Measurements from ENCODE around the gene WIPI1. TPM values are rescaled to one million over a fixed set of nuclear protein-coding genes. Genes with fewer than 3 reads are reported as not detected.

The WIPI1 gene
- total RNA-seq, 1 experiment from 2014 or later, result 35.3 TPM

DNA sequence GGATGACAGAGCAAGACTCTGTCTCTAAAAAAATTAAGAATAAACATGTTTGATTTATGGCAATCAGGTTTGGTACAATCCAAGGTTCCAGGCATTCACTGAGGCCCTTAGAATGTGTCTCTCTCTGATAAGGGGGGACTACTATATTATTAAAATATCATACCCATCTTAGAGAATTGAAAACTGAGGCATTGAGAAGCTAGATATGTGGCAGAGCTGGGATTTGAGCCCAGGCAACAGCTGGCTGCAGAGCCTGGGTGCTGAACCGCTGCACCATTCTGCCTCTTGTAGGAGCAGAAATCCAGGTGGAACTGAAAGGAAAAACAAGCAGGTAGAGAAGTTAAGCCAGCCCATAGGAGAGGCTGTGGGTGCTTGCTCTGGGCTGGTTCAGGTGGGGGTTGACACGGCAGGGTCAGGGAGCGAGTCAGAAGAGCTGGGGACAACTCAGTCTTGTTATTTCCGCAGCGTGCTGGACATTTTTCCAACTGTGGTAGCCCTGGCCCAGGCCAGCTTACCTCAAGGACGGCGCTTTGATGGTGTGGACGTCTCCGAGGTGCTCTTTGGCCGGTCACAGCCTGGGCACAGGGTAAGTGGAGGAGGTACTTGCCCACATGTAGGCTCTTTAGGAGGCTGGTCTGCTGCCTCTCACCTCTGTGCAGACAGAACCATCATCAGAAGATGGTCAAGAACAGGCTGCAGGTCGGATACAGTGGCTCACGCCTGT lies 62.5 kb downstream of the WIPI1 start:
- in situ Hi-C loops (cut with HindIII; ENCODE audit: low sequenced_read_pairs), result no loop called here
- no peak for DNase-seq (ENCODE audit: low spot score)

DNA sequence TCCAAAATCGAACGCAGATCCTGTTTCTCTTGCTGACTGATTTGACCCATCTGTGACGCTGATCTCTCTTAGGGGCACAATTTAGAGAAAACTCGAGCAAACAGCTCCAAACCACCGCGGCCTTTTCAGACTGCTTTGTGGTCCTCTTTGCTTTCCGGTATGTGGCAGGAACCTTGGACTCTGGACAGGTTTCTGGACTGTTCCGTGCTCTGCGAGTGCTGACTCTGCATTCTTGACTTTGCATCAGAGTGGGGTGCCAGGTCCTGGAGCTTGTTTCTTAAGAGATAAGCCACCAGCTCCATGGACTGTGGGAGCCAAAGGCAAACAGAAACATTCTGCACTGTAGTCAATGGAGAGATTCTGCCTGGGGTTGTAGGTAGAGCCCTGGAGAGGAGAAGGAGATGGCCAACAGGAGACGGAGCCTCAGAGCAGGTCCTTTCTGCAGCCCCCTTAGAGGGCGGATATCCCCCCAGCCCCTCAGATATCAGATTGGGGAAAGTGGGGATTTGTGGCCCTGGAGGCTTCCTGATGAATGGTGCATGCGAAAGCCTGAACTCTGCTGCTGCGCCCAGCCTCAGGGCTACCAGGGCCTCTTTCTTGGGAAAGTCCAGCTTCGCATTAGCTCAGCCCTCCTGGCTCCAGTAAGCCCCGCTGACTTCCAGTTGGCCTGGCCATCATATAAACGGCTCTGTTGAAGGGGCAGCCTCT lies 65.6 kb downstream of the WIPI1 start:
- in situ Hi-C loops (cut with HindIII; ENCODE audit: low sequenced_read_pairs), result no loop called here
- no peak for DNase-seq (ENCODE audit: low spot score)

DNA sequence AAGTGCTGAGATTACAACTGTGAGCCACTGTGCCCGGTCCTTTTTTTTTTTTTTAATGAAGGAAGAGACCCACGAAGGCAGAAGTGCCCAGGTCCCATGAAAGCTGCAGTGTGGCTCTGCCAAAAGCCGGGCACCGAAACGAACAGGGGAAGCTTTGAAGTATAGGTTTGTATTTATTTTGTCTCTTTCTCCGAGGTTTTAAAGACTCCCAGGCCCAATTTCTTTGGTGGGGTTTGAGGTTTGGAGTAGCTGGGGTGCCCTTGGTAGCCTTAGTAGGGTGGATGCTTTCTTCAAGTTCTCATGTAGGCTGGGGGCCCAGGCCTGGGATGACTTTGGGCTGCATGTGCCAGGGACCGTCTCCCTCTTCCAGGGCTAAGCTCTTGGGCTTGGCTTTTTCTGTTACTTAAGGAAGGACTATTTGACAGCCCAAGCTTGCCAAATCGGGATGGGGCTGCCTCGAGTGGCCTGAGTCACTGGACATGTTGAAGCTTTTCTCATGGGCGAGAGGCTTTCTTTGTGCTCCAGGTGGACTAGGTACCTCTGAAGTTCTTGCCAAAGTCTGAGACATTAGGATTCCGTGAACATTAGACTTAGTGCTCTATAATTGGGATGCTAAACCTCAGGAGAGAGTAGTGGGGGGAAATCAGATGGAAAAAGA lies 66.3 kb downstream of the WIPI1 start:
- DNase-seq (ENCODE audit: low spot score), result no peak
- in situ Hi-C loops (cut with HindIII; ENCODE audit: low sequenced_read_pairs), result no loop called here

DNA sequence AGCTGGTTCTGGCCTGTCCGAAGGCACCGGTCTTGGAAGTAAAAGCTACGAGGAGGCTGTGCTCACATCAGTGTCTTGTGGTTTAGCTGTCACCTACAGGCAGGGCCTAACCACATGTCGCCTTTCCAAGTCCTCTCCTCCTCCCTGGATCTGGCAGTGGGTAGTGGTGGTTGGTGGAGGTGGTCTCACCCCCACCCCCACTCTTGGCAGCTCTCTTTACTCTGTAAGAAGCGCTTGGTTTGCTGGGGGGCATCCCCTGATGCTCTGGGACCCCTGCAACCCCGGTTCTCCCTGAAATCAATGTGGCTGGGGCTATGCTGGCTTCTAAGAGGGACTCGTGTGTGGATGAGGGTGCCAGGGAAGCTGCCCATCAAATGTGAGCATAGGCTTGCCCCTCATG lies 68.3 kb downstream of the WIPI1 start:
- in situ Hi-C loops (cut with HindIII; ENCODE audit: low sequenced_read_pairs), result no loop called here
- DNase-seq (ENCODE audit: low spot score), result no peak

DNA sequence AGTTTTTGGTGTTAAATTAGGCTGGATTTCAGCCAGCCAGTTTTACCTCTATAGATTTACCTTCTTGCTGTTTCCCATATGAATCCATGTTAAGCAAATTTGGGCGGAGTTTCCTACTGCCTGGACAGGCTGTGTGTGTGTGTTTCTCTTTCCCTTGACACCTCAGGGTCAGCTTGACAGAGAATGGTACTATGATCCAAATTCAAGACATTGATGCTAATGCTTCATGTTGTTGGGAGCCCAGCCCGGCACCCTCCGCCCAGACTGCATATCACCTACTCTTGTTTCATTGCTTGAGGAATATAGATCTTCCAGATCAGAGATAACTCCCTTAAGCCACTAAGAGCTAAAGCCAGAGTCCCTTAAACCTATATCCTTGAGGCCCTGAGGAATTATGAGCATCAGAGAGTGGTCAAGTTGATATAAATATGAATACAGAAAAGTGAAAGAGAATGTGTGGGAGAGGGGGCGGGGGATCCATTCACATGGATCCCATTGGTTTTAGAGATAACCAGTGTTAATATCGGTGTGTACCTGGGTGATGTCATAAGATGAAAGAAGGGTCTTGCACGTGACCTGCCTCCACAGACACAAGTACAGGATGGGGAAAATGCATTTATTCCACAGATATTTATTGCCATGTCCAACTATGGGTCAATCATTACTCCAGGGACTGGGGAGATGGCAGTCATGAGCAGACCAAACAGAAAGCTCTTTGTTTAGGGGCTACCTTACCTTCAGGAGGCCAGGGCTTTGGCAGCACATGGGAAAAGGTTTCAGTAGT lies 69.7 kb downstream of the WIPI1 start:
- in situ Hi-C loops (cut with HindIII; ENCODE audit: low sequenced_read_pairs), result no loop called here

DNA sequence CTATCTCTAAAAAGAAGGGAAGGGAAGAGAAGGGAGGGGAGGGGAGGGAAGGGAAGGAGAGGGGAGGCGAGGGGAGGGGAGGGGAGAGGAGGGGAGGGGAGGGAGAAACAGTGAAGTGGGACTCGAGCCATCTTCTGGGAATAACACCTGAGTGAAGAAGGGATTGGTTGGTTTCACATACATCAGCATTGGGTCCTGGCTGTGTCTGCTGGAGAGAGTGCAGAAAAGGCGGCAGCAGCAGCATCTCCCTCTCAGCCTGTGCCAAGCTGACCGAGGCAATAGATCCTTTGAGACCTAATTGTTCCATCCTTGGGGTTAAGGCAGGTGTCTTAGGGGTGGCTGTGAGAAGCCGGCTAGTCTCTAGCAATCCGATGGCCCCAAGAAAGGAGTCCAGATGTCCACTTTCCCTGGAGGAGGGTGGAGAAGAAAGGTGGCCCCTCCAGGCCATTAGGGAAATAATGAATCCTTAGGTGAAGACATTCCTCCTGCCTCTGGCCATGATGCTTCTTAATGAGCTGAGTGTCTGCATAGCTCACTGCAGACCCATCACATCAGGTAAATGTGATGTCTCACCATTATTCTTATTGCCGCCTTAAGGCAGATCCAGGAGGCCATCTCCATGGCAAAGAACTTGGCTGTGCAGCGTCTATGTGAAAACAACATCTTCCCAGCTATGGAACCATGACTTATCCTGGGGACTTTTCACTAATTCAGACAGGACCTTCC lies 71.6 kb downstream of the WIPI1 start:
- in situ Hi-C loops (cut with HindIII; ENCODE audit: low sequenced_read_pairs), result no loop called here
- DNase-seq (ENCODE audit: low spot score), result no peak

More for the DNA sequence above, 69.7 kb downstream of the WIPI1 start:
- DNase-seq (ENCODE audit: low spot score), result no peak

DNA sequence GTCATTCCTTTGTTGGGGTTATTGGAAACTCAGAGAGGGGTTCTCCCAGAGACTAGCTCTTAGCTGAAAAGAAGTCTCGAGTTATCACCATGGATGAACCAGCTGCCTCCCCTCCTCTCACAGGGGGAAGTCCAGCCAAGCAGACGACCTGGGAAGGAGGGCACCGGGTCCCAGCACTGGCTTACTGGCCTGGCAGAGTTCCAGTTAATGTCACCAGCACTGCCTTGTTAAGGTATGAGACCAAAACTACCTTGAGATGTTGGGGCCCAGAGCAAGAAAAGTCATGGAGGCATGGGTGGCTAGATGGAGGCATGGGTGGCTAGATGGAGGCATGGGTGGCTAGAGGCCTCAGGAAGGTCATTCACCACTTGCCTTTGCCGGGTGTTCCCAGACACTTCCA lies 72.4 kb downstream of the WIPI1 start:
- no peak for DNase-seq (ENCODE audit: low spot score)
- in situ Hi-C loops (cut with HindIII; ENCODE audit: low sequenced_read_pairs), result no loop called here

DNA sequence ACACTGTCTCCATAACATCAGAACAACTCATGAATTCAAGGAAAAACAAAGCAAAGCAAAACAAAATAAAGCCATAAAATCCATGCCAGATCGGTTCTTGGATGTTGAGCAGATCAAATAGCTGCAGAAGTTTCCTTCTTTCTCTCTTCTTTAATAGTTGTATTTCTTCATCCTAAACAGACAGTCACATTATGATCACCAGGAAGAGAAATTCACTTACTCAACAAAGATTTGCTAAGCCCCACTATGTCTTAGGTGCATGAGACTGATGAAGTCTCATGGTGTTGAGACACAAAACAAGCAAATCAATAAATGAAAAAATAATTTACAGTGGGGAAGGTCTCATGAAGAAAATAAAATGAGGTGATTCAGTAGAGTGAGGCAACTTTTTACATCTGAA lies 72.8 kb downstream of the WIPI1 start:
- DNase-seq (ENCODE audit: low spot score), result no peak
- in situ Hi-C loops (cut with HindIII; ENCODE audit: low sequenced_read_pairs), result no loop called here

DNA sequence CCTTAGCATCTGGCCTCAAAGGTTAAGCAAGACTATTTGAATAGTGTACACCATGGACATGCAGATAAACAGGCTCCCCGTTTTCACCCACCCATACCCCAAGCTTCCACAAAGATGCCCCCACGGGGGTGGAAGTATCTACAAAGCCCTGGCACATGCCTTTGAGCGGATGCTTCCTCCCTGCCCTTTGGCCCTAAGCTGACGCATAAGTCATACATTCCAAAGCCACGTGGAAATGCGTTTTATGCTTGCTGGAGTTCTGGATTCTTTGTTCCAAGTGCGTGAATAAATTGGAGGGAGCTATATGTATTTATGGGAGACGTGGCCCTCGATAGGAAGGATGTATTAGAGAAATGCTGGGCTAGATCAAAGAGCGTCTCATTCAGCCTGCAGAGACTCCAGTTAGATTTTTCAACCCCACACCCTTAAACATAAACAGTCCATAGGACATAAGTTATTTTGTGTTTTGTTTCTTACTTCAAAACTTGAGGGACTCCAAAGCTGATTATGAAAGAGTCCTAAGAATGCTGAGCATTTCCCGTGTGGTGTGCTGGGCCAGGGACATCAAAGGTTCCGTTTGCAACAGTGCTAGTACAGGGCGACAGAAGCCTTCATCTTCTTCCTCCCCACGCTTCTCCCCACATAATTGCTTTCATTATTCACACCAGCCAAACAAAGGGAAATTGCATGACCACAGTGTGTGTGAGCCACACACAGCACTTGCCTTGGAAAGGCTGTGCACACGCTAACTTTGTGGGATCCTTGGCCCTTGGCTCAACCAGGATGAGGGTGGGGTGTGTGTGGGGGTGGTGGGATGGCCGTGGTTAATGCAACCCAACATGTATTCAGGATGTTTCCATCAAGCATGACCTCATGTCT lies 73.6 kb downstream of the WIPI1 start:
- DNase-seq (ENCODE audit: low spot score), result no peak
- in situ Hi-C loops (cut with HindIII; ENCODE audit: low sequenced_read_pairs), result no loop called here

DNA sequence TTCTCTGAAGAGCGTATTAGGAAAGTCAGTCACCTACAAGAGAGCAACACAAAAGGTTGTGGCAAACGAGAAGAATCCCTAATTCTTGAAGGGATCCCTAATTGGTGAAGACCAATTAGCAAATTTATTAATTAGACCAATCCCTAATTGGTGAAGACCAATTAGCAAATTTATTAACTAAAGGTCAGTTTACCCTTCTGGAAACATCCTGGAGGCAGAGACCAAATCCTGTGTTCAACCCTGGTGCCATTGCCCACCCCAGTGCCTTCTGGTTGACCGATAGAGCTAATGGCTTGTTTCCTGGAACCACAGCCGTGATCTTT lies 74.2 kb downstream of the WIPI1 start:
- no peak for DNase-seq (ENCODE audit: low spot score)
- in situ Hi-C loops (cut with HindIII; ENCODE audit: low sequenced_read_pairs), result no loop called here

DNA sequence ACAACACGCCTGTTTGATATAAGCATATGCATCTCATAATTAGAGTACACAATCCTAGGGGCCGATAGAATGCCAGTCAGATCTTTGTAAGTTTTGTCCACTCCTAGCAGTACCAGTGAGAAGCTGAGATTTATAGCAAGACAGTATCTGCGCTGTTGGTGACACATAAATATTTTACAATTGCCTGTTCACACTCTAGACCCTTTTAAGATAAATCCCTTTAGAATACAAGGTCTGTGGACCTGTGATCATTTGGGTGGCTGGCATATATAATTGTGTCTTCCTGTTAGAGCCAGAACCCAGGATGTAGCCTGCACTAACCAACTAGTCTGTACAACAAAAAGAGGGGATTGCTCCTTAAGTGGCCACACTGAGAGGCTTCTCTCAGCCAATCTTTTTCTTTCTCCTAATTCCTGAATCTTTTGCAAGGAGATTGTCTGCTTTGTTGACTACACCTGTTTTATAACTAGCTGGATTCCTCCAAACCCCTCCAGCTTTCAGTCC lies 74.7 kb downstream of the WIPI1 start:
- DNase-seq (ENCODE audit: low spot score), result no peak
- in situ Hi-C loops (cut with HindIII; ENCODE audit: low sequenced_read_pairs), result no loop called here

DNA sequence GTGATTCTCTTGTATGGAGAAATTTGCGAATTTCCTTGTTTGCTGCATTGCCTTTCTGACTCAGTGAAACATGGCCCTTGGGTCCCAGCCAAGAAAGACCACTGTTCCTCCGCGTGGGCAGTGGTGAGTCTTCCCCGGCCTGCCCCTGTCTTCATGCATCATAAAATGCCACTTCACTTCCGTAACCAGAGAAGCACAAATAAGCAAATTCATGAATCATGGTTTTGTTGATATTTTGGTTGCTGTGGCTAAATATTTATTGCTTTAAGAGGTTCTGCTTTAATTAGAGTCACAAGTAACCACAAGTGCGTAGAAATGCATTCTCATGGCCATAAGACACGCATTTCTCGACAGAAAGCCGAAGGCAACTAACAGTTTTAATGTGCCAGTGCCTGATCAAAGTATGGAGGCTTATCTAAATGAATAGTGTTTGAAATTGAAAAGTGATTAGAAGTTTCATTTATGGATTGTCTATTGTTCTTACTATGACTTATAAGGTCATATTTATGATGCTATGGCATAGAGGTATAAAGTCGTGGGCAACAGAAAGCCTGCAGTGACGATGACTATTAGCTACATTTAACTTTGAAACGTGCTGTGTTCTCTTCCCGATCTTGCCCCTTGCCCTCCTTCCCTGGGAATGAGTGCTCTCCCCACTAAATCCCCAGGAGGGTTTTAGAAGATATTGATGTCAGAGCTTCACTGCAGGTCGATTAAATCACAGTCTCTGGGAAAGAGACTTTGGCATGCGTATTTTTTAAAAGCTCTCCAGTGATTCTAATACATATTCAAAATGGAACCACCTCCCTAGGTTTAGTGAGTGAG lies 76.0 kb downstream of the WIPI1 start:
- no peak for DNase-seq (ENCODE audit: low spot score)

DNA sequence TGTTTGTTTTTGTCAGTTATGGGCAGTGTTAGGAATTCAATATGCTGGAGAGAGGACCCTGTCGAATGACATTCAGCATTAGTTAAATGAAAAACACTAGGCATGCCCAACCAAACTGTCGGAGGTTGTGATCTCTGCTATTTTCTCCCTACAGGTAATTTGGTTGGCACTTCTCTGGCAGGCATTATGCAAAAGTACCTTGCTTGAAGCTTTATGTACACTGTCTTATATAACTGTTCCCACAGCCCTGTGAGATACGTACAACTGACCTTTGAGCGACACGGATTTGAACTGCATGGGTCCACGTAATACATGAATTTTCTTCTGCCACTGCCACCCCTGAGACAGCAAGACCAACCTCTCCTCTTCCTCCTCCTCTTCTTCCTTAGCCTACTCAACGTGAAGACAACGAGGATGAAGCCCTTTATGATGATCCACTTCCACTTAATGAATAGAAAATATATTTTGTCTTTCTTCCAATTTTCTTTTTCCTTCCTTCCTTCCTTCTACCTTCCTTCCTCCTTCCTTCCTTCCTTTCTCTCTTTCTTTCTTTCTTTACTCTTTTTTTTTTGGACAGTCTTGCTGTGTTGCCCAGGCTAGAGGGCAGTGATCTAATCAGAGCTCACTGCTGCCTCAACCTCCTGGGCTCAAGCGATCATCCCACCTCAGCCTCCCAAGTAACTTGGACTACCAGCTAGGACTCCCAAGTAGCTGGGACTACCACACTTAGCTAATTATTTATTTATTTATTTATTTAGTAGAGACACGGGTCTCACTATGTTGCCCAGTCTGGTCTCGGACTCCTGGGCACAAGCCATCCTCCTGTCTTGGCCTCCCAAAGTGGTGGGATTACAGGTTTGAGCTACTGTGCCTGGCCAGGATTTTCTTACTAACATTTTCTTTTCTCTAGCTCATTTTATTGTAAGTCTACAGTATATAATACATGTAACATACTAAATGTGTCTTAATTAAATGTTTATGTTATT lies 77.3 kb downstream of the WIPI1 start:
- DNase-seq (ENCODE audit: low spot score), result peak; percentile 12
- in situ Hi-C loops (cut with HindIII; ENCODE audit: low sequenced_read_pairs), result no loop called here

More for the DNA sequence above, 76.0 kb downstream of the WIPI1 start:
- in situ Hi-C loops (cut with HindIII; ENCODE audit: low sequenced_read_pairs), result no loop called here

DNA sequence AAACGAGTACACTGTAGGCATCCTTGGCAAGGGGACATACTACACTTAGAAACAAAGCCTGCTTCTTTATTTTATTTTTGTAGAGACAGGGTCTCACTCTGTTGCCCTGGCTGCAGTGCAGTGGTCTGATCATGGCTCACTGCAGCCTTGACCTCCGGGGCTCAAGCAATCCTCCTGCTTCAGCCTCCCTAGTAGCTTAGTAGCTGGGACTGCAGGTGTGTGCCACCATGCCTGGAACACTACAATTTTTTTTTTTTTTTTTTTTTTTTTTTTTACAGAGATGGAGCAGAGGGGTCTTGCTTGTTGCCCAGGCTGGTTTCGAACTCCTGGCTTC lies 78.2 kb downstream of the WIPI1 start:
- no peak for DNase-seq (ENCODE audit: low spot score)
- in situ Hi-C loops (cut with HindIII; ENCODE audit: low sequenced_read_pairs), result no loop called here

DNA sequence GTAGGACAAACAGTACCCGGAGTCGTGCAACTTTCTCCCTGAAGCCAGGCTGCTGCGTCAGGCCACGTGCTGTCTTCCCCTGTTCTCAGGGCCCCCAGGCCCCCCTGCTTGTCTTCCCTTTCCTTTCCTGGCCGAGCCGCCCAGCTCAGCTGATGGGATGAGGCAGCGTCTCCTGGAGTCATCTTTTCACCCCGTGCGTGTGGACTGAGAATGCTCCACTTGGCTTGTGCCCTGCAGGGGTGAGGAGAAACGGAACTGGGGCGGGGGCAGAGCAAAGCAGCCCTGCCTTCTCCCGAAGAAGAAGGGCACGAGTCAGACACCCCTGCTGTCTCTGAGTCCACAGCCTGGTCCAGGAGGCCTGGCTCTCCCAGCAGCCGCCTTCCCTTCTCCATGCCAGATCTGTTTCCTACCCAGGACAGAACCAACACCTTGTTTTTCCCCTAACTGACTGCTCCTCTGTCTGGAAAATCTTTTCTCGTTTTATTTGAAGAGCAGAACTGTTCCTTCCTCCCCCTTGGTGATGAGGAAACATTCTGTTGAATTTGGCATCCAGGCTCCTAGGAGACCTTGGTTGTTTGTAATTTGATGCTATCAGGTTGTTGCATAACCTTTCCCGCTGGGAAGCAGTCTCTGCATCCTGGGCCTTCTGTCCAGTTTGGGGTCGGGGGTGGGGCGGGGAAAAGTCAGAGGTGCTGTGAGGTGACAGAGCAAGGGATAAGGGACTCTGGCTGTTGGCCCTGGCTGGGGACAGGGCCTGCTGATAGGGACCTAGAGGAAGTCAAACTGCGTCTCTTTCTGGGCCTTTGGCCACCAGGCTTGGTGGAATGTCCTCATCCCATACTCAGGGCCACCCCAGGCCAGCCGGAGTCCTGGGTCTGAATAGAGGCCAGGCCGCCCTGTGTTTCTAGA lies 78.8 kb downstream of the WIPI1 start:
- DNase-seq (ENCODE audit: low spot score), result peak; percentile 81
- in situ Hi-C loops (cut with HindIII; ENCODE audit: low sequenced_read_pairs), result no loop called here
